DND-41 (cell line): ENCODE data around the gene DHRSX.

Source experiments
- CTCF ChIP-seq: IDR thresholded peaks from 2 replicates; pipeline ENCODE4 v1.5.1; 2012; ENCODE audit warnings: borderline replicate concordance, low read length, moderate library complexity, mild to moderate bottlenecking; ENCODE audit not compliant: poor library complexity, severe bottlenecking; ENCODE audit errors: extremely low read depth
- EZH2 ChIP-seq: IDR thresholded peaks from 3 replicates; pipeline ENCODE4 v1.6.1; 2012; ENCODE audit warnings: borderline replicate concordance, low read depth, mild to moderate bottlenecking, moderate library complexity, low read length, inconsistent platforms; ENCODE audit not compliant: severe bottlenecking

GRCh38 chrX:2489446-2490445 lies 11.0 kb downstream of the DHRSX start:
- no peak for TF ChIP-seq CTCF
- no peak for TF ChIP-seq EZH2
